ENCODE data around the gene KIF3B.

GRCh38 chr20:32312718-32313424 lies 35.4 kb downstream of the KIF3B start:
- TF ChIP-seq CTCF (IDR thresholded peaks at IDR 0.05) (no peak), POLR2A (IDR thresholded peaks at IDR 0.05) (no peak)

Data from adrenal gland (tissue), 5 donors.